Neural cell (in vitro differentiated cells): ENCODE data around the gene PLCB4. TPM values are rescaled to one million over a fixed set of nuclear protein-coding genes. Genes with fewer than 3 reads are reported as not detected.

Source experiments
- H2AFZ ChIP-seq: fragments of 200-600, 300-800 bp; sonication (generic), shearing (Covaris generic); 2 replicates; pipeline ENCODE4 v1.6.0; 2014; ENCODE audit warnings: low read depth, mild to moderate bottlenecking, antibody characterized with exemption, low read length, moderate library complexity
- H3F3A ChIP-seq: fragments of 200-600 bp; shearing (Covaris generic); 2 replicates; pipeline ENCODE4 v1.6.1; 2016; ENCODE audit warnings: mild to moderate bottlenecking, moderate library complexity, mixed read lengths, antibody characterized with exemption, low read length; ENCODE audit not compliant: insufficient read depth, poor library complexity, severe bottlenecking
- H3K27ac ChIP-seq: fragments of 200-600, 300-800 bp; sonication (generic), shearing (Covaris generic); 2 replicates; pipeline ENCODE4 v1.5.1; 2014; ENCODE audit warnings: mild to moderate bottlenecking, low read length, moderate library complexity
- H3K27me3 ChIP-seq: fragments of 300-800, 200-600 bp; sonication (generic), shearing (Covaris generic); 2 replicates; pipeline ENCODE4 v1.6.0; 2014; ENCODE audit warnings: mild to moderate bottlenecking, low read depth, low read length, moderate library complexity; ENCODE audit not compliant: insufficient read depth
- H3K36me3 ChIP-seq: fragments of 300-800, 200-600 bp; sonication (generic), shearing (Covaris generic); 2 replicates; pipeline ENCODE4 v1.5.1; 2014; ENCODE audit warnings: mild to moderate bottlenecking, antibody characterized with exemption, low read length, moderate library complexity; ENCODE audit not compliant: insufficient read depth
- H3K4me2 ChIP-seq: fragments of 300-800, 200-600 bp; sonication (generic), shearing (Covaris generic); 2 replicates; pipeline ENCODE4 v1.6.0; 2014; ENCODE audit warnings: mild to moderate bottlenecking, low read length
- H3K4me3 ChIP-seq: fragments of 300-800, 200-600 bp; sonication (generic), shearing (Covaris generic); 2 replicates; pipeline ENCODE4 v1.5.1; 2014; ENCODE audit warnings: mild to moderate bottlenecking, low read length, moderate library complexity
- H3K79me2 ChIP-seq: fragments of 200-600 bp; shearing (Covaris generic); replicated peaks from 2 replicates; pipeline ENCODE4 v1.6.0; 2014; ENCODE audit warnings: mild to moderate bottlenecking, low read length, moderate library complexity; ENCODE audit not compliant: insufficient read depth
- H3K9ac ChIP-seq: fragments of 300-800, 200-600 bp; sonication (generic), shearing (Covaris generic); 2 replicates; pipeline ENCODE4 v1.6.1; 2016; ENCODE audit warnings: mild to moderate bottlenecking, low read length, mixed read lengths
- H3K9me2 ChIP-seq: fragments of 200-600 bp; shearing (Covaris generic); 2 replicates; pipeline ENCODE4 v1.6.1; 2016; ENCODE audit warnings: mild to moderate bottlenecking, low read length, mixed read lengths; ENCODE audit not compliant: insufficient read depth
- H3K9me3 ChIP-seq: fragments of 200-600, 300-800 bp; sonication (generic), shearing (Covaris generic); 2 replicates; pipeline ENCODE4 v1.6.1; 2016; ENCODE audit warnings: mild to moderate bottlenecking, mixed run types, low read length, moderate library complexity, mixed read lengths
- H4K20me1 ChIP-seq: fragments of 200-600 bp; shearing (Covaris generic); 2 replicates; pipeline ENCODE4 v1.6.1; 2016; ENCODE audit warnings: mild to moderate bottlenecking, mixed run types; ENCODE audit not compliant: insufficient read depth
- CTCF ChIP-seq: fragments of 450-650 bp; IDR thresholded peaks from 2 replicates; pipeline ENCODE4 v1.5.1; 2014; ENCODE audit warnings: antibody characterized with exemption, mild to moderate bottlenecking, moderate library complexity; ENCODE audit not compliant: poor library complexity, severe bottlenecking
- EP300 ChIP-seq: fragments of 450-650 bp; conservative IDR thresholded peaks from 2 replicates; pipeline ENCODE4 v1.6.1; 2014; ENCODE audit warnings: antibody characterized with exemption, mild to moderate bottlenecking, moderate library complexity; ENCODE audit not compliant: poor library complexity, severe bottlenecking
- EZH2 ChIP-seq: fragments of 200-600, 300-800 bp; shearing (Covaris generic), sonication (generic); IDR thresholded peaks from 2 replicates; pipeline ENCODE4 v1.6.1; 2014; ENCODE audit warnings: antibody characterized with exemption, low read length, borderline replicate concordance, mild to moderate bottlenecking; ENCODE audit not compliant: insufficient read depth, poor library complexity, severe bottlenecking
- MXI1 ChIP-seq: fragments of 450-650 bp; conservative IDR thresholded peaks from 2 replicates; pipeline ENCODE4 v1.6.1; 2014; ENCODE audit warnings: antibody characterized with exemption, mild to moderate bottlenecking; ENCODE audit not compliant: poor library complexity, severe bottlenecking
- POLR2AphosphoS5 ChIP-seq: IDR thresholded peaks from 2 replicates; pipeline ENCODE4 v1.6.1; 2012
- RAD21 ChIP-seq: fragments of 450-650 bp; conservative IDR thresholded peaks from 2 replicates; pipeline ENCODE4 v1.6.1; 2014; ENCODE audit warnings: antibody characterized with exemption, mild to moderate bottlenecking, moderate library complexity
- REST ChIP-seq: IDR thresholded peaks from 2 replicates; pipeline ENCODE4 v1.6.1; 2012; ENCODE audit warnings: borderline replicate concordance
- SMC3 ChIP-seq: fragments of 450-650 bp; conservative IDR thresholded peaks from 2 replicates; pipeline ENCODE4 v1.6.1; 2014; ENCODE audit warnings: antibody characterized with exemption, mild to moderate bottlenecking, moderate library complexity; ENCODE audit not compliant: poor library complexity
- TAF1 ChIP-seq: IDR thresholded peaks from 2 replicates; pipeline ENCODE4 v1.6.1; 2012; ENCODE audit warnings: low read depth
- polyA plus RNA-seq: library from polyadenylated mRNA; depleted of rRNA; stranded (reverse); fragments of >200 nt; gene quantifications from 2 replicates; pipeline ENCODE4 v1.2.3, GENCODE V29; 2014

Gene PLCB4
- polyA plus RNA-seq, 1 donor from 2014 or later: 13.1 TPM

GRCh38 chr20:9032758-9033157, 36.1 kb upstream of the PLCB4 start:
- H3K4me2 ChIP-seq: no peak overlapping the region

GRCh38 chr20:9035126-9035525, 33.8 kb upstream of the PLCB4 start:
- no peaks in the 10 kb centered on the region for H3K9me3 ChIP-seq
- no peaks in the 10 kb centered on the region for H3K27me3 ChIP-seq
- H3K79me2 ChIP-seq: no peaks in the 10 kb centered on the region
- no peak overlapping the region for H3K4me2 ChIP-seq
- no peak overlapping the region for H2AFZ ChIP-seq
- H3K4me3 ChIP-seq: no peak overlapping the region
- no peaks in the 10 kb centered on the region for H3K36me3 ChIP-seq
- no peak overlapping the region for H3K27ac ChIP-seq
- no peaks in the 10 kb centered on the region for H3K9me2 ChIP-seq
- no peaks in the 10 kb centered on the region for H4K20me1 ChIP-seq
- TF ChIP-seq TAF1 (no peak), SMC3 (no peak), REST (no peak), MXI1 (no peak), EZH2 (no peak), POLR2AphosphoS5 (no peak), EP300 (no peak), RAD21 (no peak)
- no peaks in the 10 kb centered on the region for H3F3A ChIP-seq
- no peak overlapping the region for H3K9ac ChIP-seq

More at GRCh38 chr20:9032758-9033157, 36.1 kb upstream of the PLCB4 start:
- H3K79me2 ChIP-seq: no peaks in the 10 kb centered on the region
- H3K9me3 ChIP-seq: no peaks in the 10 kb centered on the region
- no peak overlapping the region for H3K27ac ChIP-seq
- no peaks in the 10 kb centered on the region for H3K36me3 ChIP-seq
- H3K9ac ChIP-seq: no peak overlapping the region
- H3K9me2 ChIP-seq: no peaks in the 10 kb centered on the region
- H2AFZ ChIP-seq: no peak overlapping the region
- H3K4me3 ChIP-seq: no peak overlapping the region
- no peaks in the 10 kb centered on the region for H3K27me3 ChIP-seq
- no peaks in the 10 kb centered on the region for H4K20me1 ChIP-seq
- no peaks in the 10 kb centered on the region for H3F3A ChIP-seq
- TF ChIP-seq POLR2AphosphoS5 (no peak), TAF1 (no peak), CTCF (no peak), SMC3 (no peak), MXI1 (no peak), RAD21 (no peak), EP300 (no peak), EZH2 (no peak)
